GM21576 (cell line): Measurements from ENCODE around the gene UBA3.
A peak's percentile ranks its signal among the peaks of the same experiment; 100 is the strongest.

Experiments
- ATAC-seq: cut with Tn5 transposase; IDR thresholded peaks from one replicate; pipeline ENCODE4 v1.9.1; 2021; ENCODE audit warnings: mild to moderate bottlenecking, moderate library complexity; ENCODE audit not compliant: unreplicated experiment

Gene UBA3

DNA sequence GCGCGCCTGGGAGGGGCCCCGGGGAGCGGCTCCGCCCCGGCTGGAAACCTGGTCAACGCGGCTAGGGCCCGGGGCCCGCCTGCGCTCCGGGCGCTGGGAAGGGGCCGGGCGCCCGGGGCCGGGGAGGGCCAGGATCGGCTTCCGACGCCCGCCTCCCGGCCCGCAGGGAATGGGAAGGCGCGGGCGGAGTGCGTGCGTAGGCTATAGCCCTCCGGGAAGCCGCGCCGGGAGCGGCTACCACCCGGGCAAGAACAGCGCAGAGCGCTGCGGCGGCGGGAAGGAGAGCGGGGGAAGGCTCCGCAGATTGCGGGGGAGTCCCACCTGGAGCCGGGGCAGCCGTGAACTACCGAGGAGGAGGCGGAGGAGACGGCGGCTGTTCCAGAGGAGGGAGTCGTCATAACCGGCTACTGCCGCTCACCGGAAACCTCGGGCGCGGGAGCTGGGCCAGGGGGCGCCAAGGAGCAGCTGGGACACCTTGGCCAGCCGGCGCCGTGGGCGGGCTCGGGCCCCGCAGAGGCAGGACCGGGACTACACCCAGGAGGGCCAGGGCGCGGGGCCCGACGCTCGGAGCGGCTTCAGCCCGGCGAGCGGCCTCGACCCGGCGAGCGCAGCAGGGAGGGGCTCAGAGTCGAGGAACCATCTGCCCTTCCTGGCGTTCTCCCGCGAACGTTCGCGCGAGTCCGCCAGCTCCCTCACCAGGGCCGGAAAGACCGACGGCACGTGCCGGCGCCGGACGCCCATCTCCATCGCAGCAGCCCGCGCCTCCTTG is 66.7 kb downstream of the UBA3 start, which contains the start of gene EOGT:
TSS of gene EOGT (minus strand) at position 432 of the 769 bp plus-strand sequence. CDS start 3,838 bp downstream, outside the sequence.
- ATAC-seq, result peak; percentile 83

DNA sequence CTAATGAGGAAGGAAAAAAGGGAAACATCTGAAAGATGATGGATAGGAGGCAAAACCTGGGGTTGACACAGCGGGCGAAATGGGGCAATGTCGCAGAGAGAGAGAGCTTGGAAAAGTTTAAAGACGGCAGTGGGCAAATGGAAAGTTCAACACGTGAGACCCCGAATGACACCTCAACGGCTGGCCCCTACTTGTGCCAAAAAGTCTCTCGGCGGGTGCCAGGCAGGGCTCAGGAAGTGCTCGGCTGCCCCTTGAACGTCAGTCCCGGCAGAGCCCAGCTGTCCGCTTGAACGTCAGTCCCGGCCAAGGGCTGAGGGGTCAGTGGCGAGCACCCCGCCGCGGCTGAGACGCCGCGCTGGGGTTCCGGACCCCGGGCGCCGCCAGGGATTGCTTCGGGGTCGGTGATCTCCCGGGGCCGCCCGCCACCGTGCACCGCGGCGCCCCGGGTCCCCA is 67.3 kb downstream of the UBA3 start:
- peak; percentile 35 for ATAC-seq

DNA sequence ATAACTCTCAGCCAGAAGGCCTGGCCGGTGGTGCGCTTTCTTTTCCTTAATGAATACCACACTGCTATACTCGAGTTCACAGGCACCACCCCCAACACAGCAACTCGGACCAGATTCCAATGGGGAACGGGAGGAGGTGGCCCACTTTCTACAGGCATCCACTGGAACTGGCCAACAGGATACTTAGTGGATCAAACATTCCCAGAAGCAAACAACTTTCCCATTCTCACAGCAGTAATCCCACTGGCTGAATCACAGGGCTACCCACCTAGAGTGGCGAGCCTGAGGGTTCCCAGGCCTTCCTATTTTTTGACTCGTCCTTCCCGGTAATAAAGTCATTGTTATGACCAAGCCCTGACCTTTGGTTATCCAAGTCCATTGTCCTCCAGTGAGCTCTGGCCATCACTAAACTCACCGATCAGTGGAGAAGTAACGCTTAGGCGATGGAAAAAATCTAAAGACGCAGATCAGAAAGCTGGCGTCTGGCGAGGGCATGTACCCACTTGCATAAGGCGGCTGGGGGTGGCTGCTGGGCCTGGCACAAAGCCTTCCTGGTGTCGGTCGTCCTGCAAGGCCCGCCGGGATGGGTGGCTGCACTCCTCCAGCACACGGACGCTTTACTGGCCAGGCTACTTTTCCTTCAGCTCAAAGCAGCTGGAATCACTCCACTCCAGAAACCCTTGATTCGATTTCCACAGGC is 67.9 kb downstream of the UBA3 start:
- no peak for ATAC-seq

DNA sequence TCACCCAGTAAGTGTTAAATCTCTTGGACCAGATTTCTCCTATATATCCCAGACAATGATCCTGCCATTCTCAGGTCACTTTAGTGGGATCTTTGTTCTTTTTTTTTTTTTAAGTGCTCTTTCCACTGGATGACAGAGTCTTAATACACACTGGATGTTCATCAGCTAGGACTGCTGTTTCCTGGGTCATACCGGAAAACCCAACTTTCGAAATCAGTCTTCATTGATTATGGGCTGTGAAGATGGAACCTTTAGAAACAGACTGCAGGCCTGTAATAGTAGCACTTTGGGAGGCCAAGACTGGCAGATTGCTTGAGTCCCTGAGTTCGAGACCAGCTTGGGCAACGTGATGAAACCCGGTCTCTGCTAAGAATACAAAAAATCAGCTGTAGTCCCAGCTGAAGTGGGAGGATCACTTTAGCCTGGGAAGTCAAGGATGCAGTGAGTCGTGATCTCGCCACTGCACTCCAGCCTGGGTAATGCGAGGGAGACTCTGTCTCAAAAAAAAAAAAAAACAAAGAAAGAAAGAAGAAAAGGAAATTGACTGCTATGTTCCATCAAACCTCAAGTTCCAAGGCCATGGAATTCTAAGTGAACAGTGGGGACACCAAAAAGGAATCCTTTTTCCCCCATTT is 69.0 kb downstream of the UBA3 start:
- no peak for ATAC-seq

DNA sequence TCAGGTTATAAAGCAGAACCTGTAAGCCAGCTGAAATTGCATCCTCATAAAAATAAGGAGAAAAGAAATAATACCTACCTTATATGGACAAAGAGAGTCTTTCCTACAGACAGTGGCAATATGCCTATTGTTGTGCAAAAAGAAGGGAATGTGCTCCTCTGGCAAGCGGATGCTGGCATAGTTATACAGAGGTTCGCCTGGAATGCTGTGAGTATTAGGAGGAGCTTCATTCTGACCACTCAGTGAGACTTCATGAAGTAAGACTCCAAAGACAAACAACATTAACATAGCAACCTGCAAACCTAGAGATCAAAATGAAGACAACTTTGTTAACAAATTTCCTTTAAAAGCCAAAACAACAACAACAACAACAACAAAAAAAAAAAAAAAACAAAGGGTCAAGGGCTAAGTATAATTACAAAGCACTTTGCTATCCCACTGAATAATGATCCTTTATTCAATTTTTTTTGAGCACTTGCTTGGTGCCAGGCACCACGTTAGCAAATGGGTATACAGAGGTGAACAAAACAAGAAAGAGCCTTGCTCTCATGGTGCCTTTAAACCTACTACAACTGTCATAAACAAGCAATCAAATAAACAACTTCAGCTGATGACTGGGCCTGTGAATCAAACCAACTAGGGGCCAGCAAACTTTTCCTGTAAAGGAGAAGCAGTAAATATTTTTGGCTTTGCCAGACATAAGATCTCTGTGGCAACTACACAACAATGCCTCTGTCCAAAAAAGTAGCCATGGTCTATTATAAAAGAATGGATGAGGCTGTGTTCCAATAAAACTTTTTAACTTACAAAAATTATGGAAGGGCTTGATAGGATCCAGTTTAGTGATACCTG is 70.4 kb downstream of the UBA3 start:
- ATAC-seq, result no peak

DNA sequence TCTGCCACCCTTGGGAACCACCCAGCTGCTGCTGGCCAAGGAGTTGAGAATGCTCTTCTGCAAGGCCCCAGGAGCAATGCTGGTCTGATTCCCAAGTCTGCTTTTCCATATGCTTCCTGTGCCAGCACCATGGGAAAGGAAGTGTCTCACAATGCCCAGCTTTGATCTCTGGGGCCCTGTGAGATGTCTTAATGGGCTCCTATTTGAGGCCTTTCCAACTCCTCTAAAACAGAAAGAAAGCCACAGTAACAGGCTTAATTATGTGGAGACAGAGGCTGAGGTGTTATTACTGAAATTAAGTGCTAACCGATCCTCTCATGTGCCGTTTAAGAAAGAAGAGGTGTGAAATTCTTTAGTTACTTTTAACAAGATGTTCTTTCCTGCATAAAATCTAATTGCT is 71.2 kb downstream of the UBA3 start:
- no peak for ATAC-seq

DNA sequence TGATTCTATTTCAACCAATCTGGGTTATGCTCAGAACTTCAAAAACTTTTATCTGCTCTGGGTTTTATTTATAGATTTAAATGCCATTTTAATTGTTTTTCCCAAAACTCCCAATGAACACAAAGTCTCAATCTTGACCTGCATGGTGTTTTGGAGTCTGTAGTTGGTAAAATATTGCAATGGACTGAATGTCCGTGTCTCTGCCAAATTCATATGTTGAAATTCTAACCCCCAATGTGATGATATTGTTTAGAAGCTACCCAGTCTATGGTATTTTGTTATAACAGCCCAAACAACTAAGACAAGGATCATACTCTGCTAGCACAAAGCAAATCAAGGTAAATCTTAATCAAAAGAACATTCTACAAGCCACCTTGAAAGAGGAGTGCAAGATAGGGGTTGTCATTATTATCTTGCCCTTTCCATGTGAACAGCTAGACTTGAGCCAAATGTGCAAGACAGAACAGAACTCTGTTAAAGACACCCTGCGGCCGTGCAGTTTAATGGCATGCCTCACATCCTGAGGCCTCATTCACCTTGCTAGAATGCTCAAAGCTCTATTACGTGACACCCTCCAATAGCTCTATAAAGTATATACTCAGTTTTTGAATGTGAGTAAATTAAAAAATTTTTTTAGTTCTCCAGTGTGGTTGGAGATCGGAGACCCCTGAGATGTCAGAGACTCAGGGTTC is 74.2 kb downstream of the UBA3 start:
- no peak for ATAC-seq

DNA sequence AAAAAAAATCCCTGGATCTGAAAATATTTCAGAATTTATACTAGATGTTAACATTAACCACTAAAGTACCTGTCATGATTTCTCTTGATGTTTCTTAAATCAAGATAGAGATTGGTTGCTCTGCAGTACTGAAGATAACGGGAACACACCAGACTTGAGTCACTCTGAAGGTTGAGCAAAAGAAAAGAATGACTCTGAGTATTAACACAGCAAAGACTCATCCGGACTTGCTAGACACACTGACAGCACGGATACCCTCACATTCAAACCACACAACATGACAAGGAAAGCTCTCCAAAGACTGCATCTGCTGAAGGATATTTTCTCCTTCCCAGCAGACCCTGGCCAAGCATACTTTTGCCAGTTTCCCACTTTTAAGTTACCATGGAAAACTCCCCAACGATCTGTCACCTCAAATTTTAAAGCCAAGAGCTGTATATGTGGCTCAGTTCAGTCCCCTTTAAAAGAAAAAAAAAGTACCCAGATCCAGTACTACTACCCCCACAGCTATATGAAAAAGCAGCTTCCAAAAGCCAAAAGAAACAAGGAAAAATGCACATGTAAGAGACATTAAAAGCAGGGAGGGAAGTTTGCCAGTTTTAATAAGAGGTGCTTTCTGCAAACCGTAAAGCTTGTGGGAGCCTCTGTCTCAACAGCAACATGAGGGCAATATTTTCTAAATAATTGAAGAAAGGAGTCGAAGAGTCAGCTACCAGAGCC is 74.9 kb downstream of the UBA3 start:
- ATAC-seq, result no peak
